HL-60 (cell line): ENCODE results near the gene COL23A1.

Experiments used
- CTCF ChIP-seq: IDR thresholded peaks from one replicate; pipeline ENCODE4 v1.5.1; 2011; ENCODE audit warnings: low read length, control low read depth, inconsistent platforms; ENCODE audit not compliant: insufficient read depth
- POLR2AphosphoS5 ChIP-seq: IDR thresholded peaks from 2 replicates; pipeline ENCODE4 v1.6.1; 2012; ENCODE audit warnings: low read depth
- REST ChIP-seq: IDR thresholded peaks from 2 replicates; pipeline ENCODE4 v1.6.1; 2012; ENCODE audit warnings: low read depth; ENCODE audit not compliant: insufficient replicate concordance
- SPI1 ChIP-seq: IDR thresholded peaks from 2 replicates; pipeline ENCODE4 v1.6.1; 2012; ENCODE audit warnings: low read depth, mild to moderate bottlenecking, borderline replicate concordance

- TF ChIP-seq CTCF (no peak), POLR2AphosphoS5 (no peak), SPI1 (no peak), REST (no peak)
Observed at GRCh38 chr5:178622679-178623247, 32.6 kb upstream of the COL23A1 start.
